ENCODE data around the gene FSCN2.

GRCh38 chr17:81579821-81580321, 51.7 kb downstream of the FSCN2 start:
- TF ChIP-seq CTCF (IDR thresholded peaks at IDR 0.05) (no peak), POLR2A (IDR thresholded peaks at IDR 0.05) (no peak)
